HepG2 (cell line): ENCODE results near the gene PHLDB1. TPM values are rescaled to one million over a fixed set of nuclear protein-coding genes. Genes with fewer than 3 reads are reported as not detected.

Source experiments
- ARID5B ChIP-seq: IDR thresholded peaks from 2 replicates; pipeline ENCODE4 v1.4.0; 2020; ENCODE audit warnings: mild to moderate bottlenecking, missing genetic modification reagents
- FOXK1 ChIP-seq: sonication (generic); formaldehyde crosslinking; IDR thresholded peaks from 2 replicates; pipeline ENCODE4 v1.4.0; 2020; ENCODE audit warnings: low read depth, missing genetic modification reagents, borderline replicate concordance
- GABPB1 ChIP-seq: IDR thresholded peaks from 2 replicates; pipeline ENCODE4 v1.6.1; 2016; ENCODE audit warnings: mild to moderate bottlenecking, missing genetic modification reagents, moderate library complexity, missing compliant biosample characterization
- HOXA7 ChIP-seq: sonication (generic); formaldehyde crosslinking; IDR thresholded peaks from 2 replicates; pipeline ENCODE4 v1.8.1; 2022; ENCODE audit warnings: mild to moderate bottlenecking, missing genetic modification reagents, moderate library complexity
- JDP2 ChIP-seq: sonication (generic); formaldehyde crosslinking; IDR thresholded peaks from 2 replicates; pipeline ENCODE4 v1.8.1; 2022; ENCODE audit warnings: missing genetic modification reagents, borderline replicate concordance
- NFIB ChIP-seq: sonication (generic); formaldehyde crosslinking; IDR thresholded peaks from 2 replicates; pipeline ENCODE4 v1.9.0; 2021; ENCODE audit warnings: missing genetic modification reagents, mild to moderate bottlenecking, borderline replicate concordance
- NFYB ChIP-seq: sonication (generic); formaldehyde crosslinking; IDR thresholded peaks from 2 replicates; pipeline ENCODE4 v1.4.0; 2020; ENCODE audit warnings: missing genetic modification reagents
- PHF21A ChIP-seq: sonication (generic); formaldehyde crosslinking; IDR thresholded peaks from 2 replicates; pipeline ENCODE4 v1.5.0; 2020; ENCODE audit warnings: mild to moderate bottlenecking, missing genetic modification reagents
- THAP9 ChIP-seq: sonication (generic); formaldehyde crosslinking; IDR thresholded peaks from 2 replicates; pipeline ENCODE4; 2020; ENCODE audit warnings: missing genetic modification reagents, mild to moderate bottlenecking, borderline replicate concordance
- XBP1 ChIP-seq: sonication (generic); formaldehyde crosslinking; IDR thresholded peaks from 2 replicates; pipeline ENCODE4 v1.5.0; 2020; ENCODE audit warnings: missing genetic modification reagents
- ZNF224 ChIP-seq: sonication (generic); formaldehyde crosslinking; IDR thresholded peaks from 2 replicates; pipeline ENCODE4 v1.5.0; 2020; ENCODE audit warnings: mild to moderate bottlenecking, missing genetic modification reagents
- ZNF251 ChIP-seq: sonication (generic); formaldehyde crosslinking; IDR thresholded peaks from 2 replicates; pipeline ENCODE4 v1.9.0; 2021; ENCODE audit warnings: mild to moderate bottlenecking, missing genetic modification reagents
- ZNF598 ChIP-seq: sonication (generic); formaldehyde crosslinking; IDR thresholded peaks from 2 replicates; pipeline ENCODE4 v1.5.1; 2020; ENCODE audit warnings: mild to moderate bottlenecking, missing genetic modification reagents, borderline replicate concordance
- ZNF614 ChIP-seq: IDR thresholded peaks from 2 replicates; pipeline ENCODE4 v1.6.1; 2018; ENCODE audit warnings: missing biosample characterization, missing genetic modification reagents, inconsistent platforms, borderline replicate concordance
- ZNF777 ChIP-seq: sonication (generic); formaldehyde crosslinking; IDR thresholded peaks from 2 replicates; pipeline ENCODE4 v1.4.0; 2020; ENCODE audit warnings: missing genetic modification reagents
- ZSCAN12 ChIP-seq: sonication (generic); formaldehyde crosslinking; IDR thresholded peaks from 2 replicates; pipeline ENCODE4 v1.9.0; 2021; ENCODE audit warnings: mild to moderate bottlenecking, missing genetic modification reagents
- ZSCAN9 ChIP-seq: IDR thresholded peaks from 2 replicates; pipeline ENCODE4 v1.6.1; 2016; ENCODE audit warnings: borderline replicate concordance
- polyA plus RNA-seq, 8 experiments: library from polyadenylated mRNA; depleted of rRNA in 3 of 8; stranded (reverse) in 7 of 8; unstranded in 1 of 8; fragments of >200 nt; fragmentation: Illumina TruSeq in 4 of 8; extraction: Trizol in 4 of 8; gene quantifications; 2 replicates each; pipeline versions ENCODE4 v1.2.1 to v1.2.3, GENCODE V29; 2011 to 2016; ENCODE audit warnings: low read depth in 4 of 8, missing spikeins in 1 of 8, mixed read lengths in 1 of 8; ENCODE audit not compliant: insufficient read depth in 1 of 8
- total RNA-seq, 5 experiments: library from RNA; depleted of rRNA; stranded (reverse); fragments of >200 nt; fragmentation: Illumina TruSeq; extraction: Trizol; gene quantifications; 2 replicates each; pipeline ENCODE4 v1.2.3, GENCODE V29; 2016; ENCODE audit warnings: low read depth in 1 of 5

PHLDB1 gene
- total and polyA plus RNA-seq, 2 of the 13 experiments (the other 11 are each of a cell fraction or from before 2014, with no cell fraction given), result 13.8 to 14.2 TPM

- TF ChIP-seq THAP9 (CRISPR knock-in tag), result peak; percentile 50; the same call in 1 of the 2 replicates
- TF ChIP-seq JDP2 (CRISPR knock-in tag), result no peak
- TF ChIP-seq HOXA7 (CRISPR knock-in tag), result no peak
- TF ChIP-seq ARID5B (CRISPR knock-in tag), result no peak
- TF ChIP-seq ZNF614 (CRISPR knock-in tag), result peak; percentile 16; the same call in 1 of the 2 replicates
- no peak; the same call in 1 of the 2 replicates for TF ChIP-seq ZNF777
- TF ChIP-seq PHF21A (CRISPR knock-in tag), result no peak
- TF ChIP-seq ZNF224, result no peak
- TF ChIP-seq NFIB (CRISPR knock-in tag), result no peak
- no peak for TF ChIP-seq ZSCAN9 (CRISPR knock-in tag)
- 0 out of 2 replicates have a peak, but pooled peaks have one; percentile 61 for TF ChIP-seq ZNF251 (CRISPR knock-in tag)
- TF ChIP-seq GABPB1 (CRISPR knock-in tag), result peak; percentile 92
- TF ChIP-seq ZNF598, result peak; percentile 85; the same call in 1 of the 2 replicates
- no peak for TF ChIP-seq FOXK1 (CRISPR knock-in tag)
- no peak for TF ChIP-seq XBP1
- TF ChIP-seq NFYB (CRISPR knock-in tag), result no peak
- no peak for TF ChIP-seq ZSCAN12 (CRISPR knock-in tag)
These were observed 35.1 kb upstream of the PHLDB1 start, which contains the start of gene ARCN1 (continued) for GRCh38 chr11:118572061-118572980.
